ENCODE results near the gene CCDC141. TPM values are rescaled to one million over a fixed set of nuclear protein-coding genes. Genes with fewer than 3 reads are reported as not detected.

The CCDC141 gene
- total and polyA plus RNA-seq, 4 donors, result 2.1 to 48.1 (median 14.6) TPM

GRCh38 chr2:178836807-178837206 is 213.1 kb downstream of the CCDC141 start:
- Histone ChIP-seq H3K4me3 (no peak overlapping the region), H3K36me3 (ENCODE audit: control insufficient read depth in 4 of 4, insufficient read depth in 4 of 4, low read length in 4 of 4) (peaks cover 0 to 1% (median 0%) of the 10 kb centered on the region in 4 donors), H3K27ac (ENCODE audit: low read depth in 1 of 2, low read length in 1 of 2) (no peak overlapping the region), H3K9ac (ENCODE audit: insufficient read depth in 1 of 2, low read length in 2 of 2) (no peak overlapping the region), H3K9me3 (ENCODE audit: control insufficient read depth in 4 of 4, insufficient read depth in 3 of 4, low read length in 3 of 4) (no peaks in the 10 kb centered on the region), H3K4me1 (ENCODE audit: control insufficient read depth in 5 of 5, insufficient read depth in 5 of 5, low read length in 5 of 5) (peaks cover 0 to 5% (median 0%) of the 10 kb centered on the region in 5 donors), H3K27me3 (ENCODE audit: control insufficient read depth in 3 of 3, insufficient read depth in 3 of 3, low read length in 2 of 3) (no peaks in the 10 kb centered on the region)
- ATAC-seq (ENCODE audit: insufficient read depth, low FRiP score) (no peak), DNase-seq (no peak)
- WGBS, 2 donors, result 76 to 84% methylated on average over 4 of the region's 4 CpGs
- no peak for TF ChIP-seq CTCF (IDR thresholded peaks at IDR 0.05; ENCODE audit: control extremely low read depth, extremely low read depth)

GRCh38 chr2:178834086-178834485 is 215.9 kb downstream of the CCDC141 start:
- 85 to 97% methylated on average over 9 of the region's 9 CpGs for WGBS, 2 donors
- H3K4me3 ChIP-seq, result no peak overlapping the region
- DNase-seq (no peak), ATAC-seq (ENCODE audit: insufficient read depth, low FRiP score) (no peak)
- no peaks in the 10 kb centered on the region for H3K27me3 ChIP-seq (ENCODE audit: control insufficient read depth in 3 of 3, insufficient read depth in 3 of 3, low read length in 2 of 3)
- H3K27ac ChIP-seq (ENCODE audit: low read depth in 1 of 2, low read length in 1 of 2), result peak overlapping the region in 1 of 2 donors; percentile 66
- H3K9ac ChIP-seq (ENCODE audit: insufficient read depth in 1 of 2, low read length in 2 of 2), result no peak overlapping the region
- H3K36me3 ChIP-seq (ENCODE audit: control insufficient read depth in 4 of 4, insufficient read depth in 4 of 4, low read length in 4 of 4), result peaks cover 0 to 1% (median 0%) of the 10 kb centered on the region in 4 donors
- H3K9me3 ChIP-seq (ENCODE audit: control insufficient read depth in 4 of 4, insufficient read depth in 3 of 4, low read length in 3 of 4), result no peaks in the 10 kb centered on the region
- peaks cover 0 to 17% (median 4%) of the 10 kb centered on the region in 5 donors for H3K4me1 ChIP-seq (ENCODE audit: control insufficient read depth in 5 of 5, insufficient read depth in 5 of 5, low read length in 5 of 5)
- no peak for TF ChIP-seq CTCF (IDR thresholded peaks at IDR 0.05; ENCODE audit: control extremely low read depth, extremely low read depth)

DNA sequence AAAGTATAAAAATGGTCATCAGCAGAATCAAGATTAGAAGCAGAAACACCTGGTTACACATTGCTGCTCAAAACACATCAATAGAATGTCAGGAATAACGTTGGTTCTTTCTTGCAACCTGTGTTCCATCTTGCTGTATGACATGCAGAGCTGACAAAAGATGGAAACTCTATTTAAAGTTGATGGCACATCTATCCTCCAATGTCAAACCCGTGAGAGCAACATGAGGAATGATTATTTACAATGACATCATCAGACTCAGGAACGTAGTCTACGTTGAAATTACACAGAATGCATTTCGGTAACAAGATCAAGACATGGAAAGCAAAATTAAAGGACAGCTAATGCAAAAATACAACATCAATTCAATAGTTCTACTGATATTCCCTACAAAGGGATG is 216.6 kb downstream of the CCDC141 start:
- no peaks in the 10 kb centered on the region for H3K27me3 ChIP-seq (ENCODE audit: control insufficient read depth in 3 of 3, insufficient read depth in 3 of 3, low read length in 2 of 3)
- ATAC-seq (ENCODE audit: insufficient read depth, low FRiP score) (no peak), DNase-seq (no peak)
- H3K27ac ChIP-seq (ENCODE audit: low read depth in 1 of 2, low read length in 1 of 2), result no peak overlapping the region
- H3K36me3 ChIP-seq (ENCODE audit: control insufficient read depth in 4 of 4, insufficient read depth in 4 of 4, low read length in 4 of 4), result peaks cover 0 to 1% (median 0%) of the 10 kb centered on the region in 4 donors
- 85 to 93% methylated on average over 5 of the region's 5 CpGs for WGBS, 2 donors
- no peaks in the 10 kb centered on the region for H3K9me3 ChIP-seq (ENCODE audit: control insufficient read depth in 4 of 4, insufficient read depth in 3 of 4, low read length in 3 of 4)
- TF ChIP-seq CTCF (IDR thresholded peaks at IDR 0.05; ENCODE audit: control extremely low read depth, extremely low read depth), result no peak
- H3K4me3 ChIP-seq, result no peak overlapping the region
- peaks cover 0 to 17% (median 4%) of the 10 kb centered on the region in 5 donors for H3K4me1 ChIP-seq (ENCODE audit: control insufficient read depth in 5 of 5, insufficient read depth in 5 of 5, low read length in 5 of 5)
- H3K9ac ChIP-seq (ENCODE audit: insufficient read depth in 1 of 2, low read length in 2 of 2), result no peak overlapping the region

GRCh38 chr2:178830451-178830850 is 219.5 kb downstream of the CCDC141 start:
- H3K27ac ChIP-seq (ENCODE audit: low read depth in 1 of 2, low read length in 1 of 2), result peak overlapping the region in 1 of 2 donors; percentile 3
- peaks cover 0 to 1% (median 0%) of the 10 kb centered on the region in 4 donors for H3K36me3 ChIP-seq (ENCODE audit: control insufficient read depth in 4 of 4, insufficient read depth in 4 of 4, low read length in 4 of 4)
- peaks cover 0 to 19% (median 8%) of the 10 kb centered on the region in 5 donors for H3K4me1 ChIP-seq (ENCODE audit: control insufficient read depth in 5 of 5, insufficient read depth in 5 of 5, low read length in 5 of 5)
- H3K27me3 ChIP-seq (ENCODE audit: control insufficient read depth in 3 of 3, insufficient read depth in 3 of 3, low read length in 2 of 3), result no peaks in the 10 kb centered on the region
- no peaks in the 10 kb centered on the region for H3K9me3 ChIP-seq (ENCODE audit: control insufficient read depth in 4 of 4, insufficient read depth in 3 of 4, low read length in 3 of 4)
- WGBS, 2 donors, result 58 to 79% methylated on average over 2 of the region's 2 CpGs
- H3K4me3 ChIP-seq, result no peak overlapping the region
- TF ChIP-seq CTCF (IDR thresholded peaks at IDR 0.05; ENCODE audit: control extremely low read depth, extremely low read depth), result no peak
- DNase-seq (no peak), ATAC-seq (ENCODE audit: insufficient read depth, low FRiP score) (no peak)
- H3K9ac ChIP-seq (ENCODE audit: insufficient read depth in 1 of 2, low read length in 2 of 2), result no peak overlapping the region

Measured in lung (tissue), 12 donors.